ENCODE results near the gene DDX1. TPM values are rescaled to one million over a fixed set of nuclear protein-coding genes. Genes with fewer than 3 reads are reported as not detected.

The DDX1 gene
- total RNA-seq, 4 donors from 2014 or later, result 41.6 to 78.6 (median 66.5) TPM

DNA sequence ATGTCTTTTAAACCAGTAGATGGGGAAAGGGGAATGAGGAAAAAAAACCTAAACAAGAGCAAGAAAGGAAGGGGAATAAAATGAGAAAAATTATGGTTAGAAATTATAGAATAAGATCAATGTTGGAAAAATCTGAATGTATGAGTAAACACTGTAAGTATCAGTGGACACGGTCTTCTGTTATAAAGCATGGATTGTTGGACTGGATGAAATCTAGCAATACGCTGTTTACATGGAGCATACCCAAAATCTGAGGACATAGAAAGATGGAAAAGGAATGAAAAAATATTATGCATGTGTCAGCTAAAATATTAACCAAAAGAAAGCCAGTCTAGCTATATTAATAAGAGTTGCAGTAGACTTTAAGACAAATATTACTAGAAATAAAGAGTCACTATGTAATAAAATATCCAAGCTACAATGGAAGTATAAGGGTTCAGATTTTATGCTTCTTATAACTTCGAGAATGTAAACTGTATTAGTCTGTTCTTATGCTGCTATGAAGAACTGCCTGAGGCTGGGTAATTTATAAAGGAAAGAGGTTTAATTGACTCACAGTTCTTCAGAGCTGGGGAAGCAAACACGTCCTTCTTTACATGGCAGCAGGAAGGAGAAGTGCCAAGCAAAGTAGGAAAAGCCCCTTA lies 32.4 kb downstream of the DDX1 start:
- intact Hi-C loops (cut with DNase I), result no loop called here
- no peak for DNase-seq
- Histone ChIP-seq H3K27ac (no peak overlapping the region), H3K4me1 (no peaks in the 10 kb centered on the region), H3K9me3 (no peaks in the 10 kb centered on the region), H3K4me3 (no peak overlapping the region), H3K27me3 (no peaks in the 10 kb centered on the region), H3K36me3 (peaks cover 4 to 100% (median 23%) of the 10 kb centered on the region in 3 donors)
- no peak for TF ChIP-seq POLR2A (IDR thresholded peaks at IDR 0.05)
- TF ChIP-seq, protein P1, sequence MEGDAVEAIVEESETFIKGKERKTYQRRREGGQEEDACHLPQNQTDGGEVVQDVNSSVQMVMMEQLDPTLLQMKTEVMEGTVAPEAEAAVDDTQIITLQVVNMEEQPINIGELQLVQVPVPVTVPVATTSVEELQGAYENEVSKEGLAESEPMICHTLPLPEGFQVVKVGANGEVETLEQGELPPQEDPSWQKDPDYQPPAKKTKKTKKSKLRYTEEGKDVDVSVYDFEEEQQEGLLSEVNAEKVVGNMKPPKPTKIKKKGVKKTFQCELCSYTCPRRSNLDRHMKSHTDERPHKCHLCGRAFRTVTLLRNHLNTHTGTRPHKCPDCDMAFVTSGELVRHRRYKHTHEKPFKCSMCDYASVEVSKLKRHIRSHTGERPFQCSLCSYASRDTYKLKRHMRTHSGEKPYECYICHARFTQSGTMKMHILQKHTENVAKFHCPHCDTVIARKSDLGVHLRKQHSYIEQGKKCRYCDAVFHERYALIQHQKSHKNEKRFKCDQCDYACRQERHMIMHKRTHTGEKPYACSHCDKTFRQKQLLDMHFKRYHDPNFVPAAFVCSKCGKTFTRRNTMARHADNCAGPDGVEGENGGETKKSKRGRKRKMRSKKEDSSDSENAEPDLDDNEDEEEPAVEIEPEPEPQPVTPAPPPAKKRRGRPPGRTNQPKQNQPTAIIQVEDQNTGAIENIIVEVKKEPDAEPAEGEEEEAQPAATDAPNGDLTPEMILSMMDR (IDR thresholded peaks at IDR 0.05), result no peak
- 69 to 77% methylated on average over 4 of the region's 4 CpGs for WGBS, 2 donors

DNA sequence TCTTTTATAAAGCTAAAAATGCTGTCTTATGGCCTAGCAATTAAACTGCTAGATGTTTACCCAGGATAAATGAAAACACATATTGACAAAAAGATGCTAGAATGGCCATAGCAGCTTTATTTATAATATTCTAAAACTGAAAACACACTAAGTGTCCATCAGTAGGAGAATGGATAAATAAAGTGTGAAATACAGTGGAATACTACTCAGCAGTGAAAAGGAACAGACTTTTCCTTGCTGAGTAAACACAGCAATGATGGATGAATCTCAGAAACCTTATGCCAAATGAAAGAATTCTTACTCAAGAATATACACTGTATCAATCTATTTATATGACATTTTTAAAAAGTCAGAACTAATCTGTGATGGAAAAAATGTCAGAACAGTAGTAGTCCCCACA lies 33.2 kb downstream of the DDX1 start:
- no peak overlapping the region for H3K4me3 ChIP-seq
- H3K27ac ChIP-seq, result no peak overlapping the region
- no peaks in the 10 kb centered on the region for H3K4me1 ChIP-seq
- H3K9me3 ChIP-seq, result no peaks in the 10 kb centered on the region
- TF ChIP-seq, protein P1 (IDR thresholded peaks at IDR 0.05), result no peak
- no peak for TF ChIP-seq POLR2A (IDR thresholded peaks at IDR 0.05)
- no peaks in the 10 kb centered on the region for H3K27me3 ChIP-seq
- H3K36me3 ChIP-seq, result peaks cover 1 to 100% (median 15%) of the 10 kb centered on the region in 3 donors
- DNase-seq, result no peak
- intact Hi-C loops (cut with DNase I), result no loop called here

DNA sequence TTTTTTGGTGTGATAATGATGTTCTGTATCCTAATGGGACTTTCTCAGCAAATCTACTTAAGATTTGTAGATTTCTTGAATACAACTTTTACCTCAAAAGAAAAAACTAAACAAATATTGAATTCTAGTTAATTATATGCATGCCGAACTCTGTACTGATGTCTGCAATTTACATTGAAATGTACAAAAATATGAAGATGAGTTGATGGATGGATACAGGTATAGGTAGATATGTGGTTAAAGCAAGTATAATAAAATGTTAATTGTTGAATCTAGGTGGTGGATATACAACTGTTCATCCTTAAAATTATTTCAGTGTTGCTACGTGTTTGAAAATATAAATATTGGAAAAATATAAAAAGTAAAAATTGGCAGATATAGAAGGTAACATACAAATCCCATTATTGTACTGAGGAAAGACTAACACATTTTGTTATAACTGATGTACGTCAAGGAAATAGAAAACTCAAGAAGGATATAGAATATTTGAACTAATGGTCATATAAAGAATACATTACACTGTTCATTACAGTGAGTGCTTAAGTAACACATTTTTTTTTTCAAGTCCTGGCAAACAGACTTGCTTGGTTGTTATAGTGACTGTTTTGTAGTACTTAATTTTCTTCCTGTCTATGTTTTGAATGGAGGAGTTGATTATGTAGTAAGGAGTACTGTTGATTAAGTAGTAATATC lies 33.8 kb downstream of the DDX1 start:
- Histone ChIP-seq H3K9me3 (no peaks in the 10 kb centered on the region), H3K27ac (no peak overlapping the region), H3K4me1 (peaks cover 0 to 4% (median 0%) of the 10 kb centered on the region in 3 donors), H3K27me3 (no peaks in the 10 kb centered on the region), H3K4me3 (no peak overlapping the region), H3K36me3 (peaks cover 3 to 100% (median 15%) of the 10 kb centered on the region in 3 donors)
- WGBS, 2 donors, result 96 to 98% methylated on average over 3 of the region's 3 CpGs
- intact Hi-C loops (cut with DNase I), result no loop called here
- no peak for DNase-seq
- TF ChIP-seq, protein P1 (IDR thresholded peaks at IDR 0.05), result no peak
- no peak for TF ChIP-seq POLR2A (IDR thresholded peaks at IDR 0.05)

DNA sequence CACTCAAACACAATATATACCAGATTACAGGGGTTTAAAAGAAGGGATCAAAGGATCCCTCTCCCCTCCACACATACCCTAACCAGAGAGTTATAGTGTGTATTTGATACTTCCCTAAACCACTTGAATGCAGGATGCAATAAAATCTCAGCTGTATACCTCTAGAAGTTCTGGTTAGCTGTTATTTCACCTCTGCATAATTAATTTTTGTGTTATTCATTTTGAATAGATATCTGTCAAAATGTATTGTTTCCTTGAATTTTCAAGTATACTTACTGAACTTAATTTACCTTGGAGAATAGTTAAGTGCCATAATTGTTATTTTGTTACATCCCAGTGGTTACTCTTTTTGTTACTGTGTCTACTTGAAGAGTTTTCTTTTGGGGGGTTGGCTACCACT lies 34.5 kb downstream of the DDX1 start:
- no peaks in the 10 kb centered on the region for H3K27me3 ChIP-seq
- no peak overlapping the region for H3K4me3 ChIP-seq
- H3K36me3 ChIP-seq, result peaks cover 3 to 100% (median 15%) of the 10 kb centered on the region in 3 donors
- TF ChIP-seq, protein P1 (IDR thresholded peaks at IDR 0.05), result no peak
- no peak for TF ChIP-seq POLR2A (IDR thresholded peaks at IDR 0.05)
- no peaks in the 10 kb centered on the region for H3K9me3 ChIP-seq
- intact Hi-C loops (cut with DNase I), result no loop called here
- DNase-seq, result no peak
- H3K4me1 ChIP-seq, result peaks cover 0 to 5% (median 0%) of the 10 kb centered on the region in 3 donors
- H3K27ac ChIP-seq, result no peak overlapping the region

DNA sequence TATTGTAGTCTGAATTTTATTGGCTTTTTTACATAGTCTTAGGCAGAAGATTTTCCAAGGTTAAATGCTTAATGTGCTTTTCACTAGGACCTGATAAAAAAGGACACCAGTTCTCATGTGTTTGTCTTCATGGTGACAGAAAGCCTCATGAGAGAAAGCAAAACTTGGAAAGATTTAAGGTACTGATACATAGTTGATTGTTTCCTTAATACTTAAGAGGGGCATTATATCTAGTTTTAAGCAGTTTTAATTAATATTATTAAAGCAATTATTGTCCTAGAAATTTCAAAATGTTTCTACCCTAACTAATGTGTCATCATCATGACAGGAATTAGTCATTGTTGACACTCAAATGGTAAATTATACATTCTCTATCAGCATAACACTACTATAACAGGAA lies 35.3 kb downstream of the DDX1 start:
- Histone ChIP-seq H3K27me3 (no peaks in the 10 kb centered on the region), H3K9me3 (no peaks in the 10 kb centered on the region), H3K4me3 (no peak overlapping the region), H3K4me1 (peaks cover 0 to 5% (median 0%) of the 10 kb centered on the region in 3 donors), H3K27ac (no peak overlapping the region), H3K36me3 (peaks cover 3 to 100% (median 13%) of the 10 kb centered on the region in 3 donors)
- DNase-seq, result no peak
- TF ChIP-seq POLR2A (IDR thresholded peaks at IDR 0.05), result no peak
- TF ChIP-seq, protein P1 (IDR thresholded peaks at IDR 0.05), result no peak
- intact Hi-C loops (cut with DNase I), result no loop called here
